IPS DF 19.7 (cell line): ENCODE measurements around the gene CACNA1A.

Experiments used
- DNase-seq: peaks from one replicate; pipeline ENCODE4 v3.0.0-alpha.2; 2013; ENCODE audit warnings: low read depth, low spot score

CACNA1A gene

GRCh38 chr19:13164343-13165161, 341.7 kb downstream of the CACNA1A start:
- no peak for DNase-seq

DNA sequence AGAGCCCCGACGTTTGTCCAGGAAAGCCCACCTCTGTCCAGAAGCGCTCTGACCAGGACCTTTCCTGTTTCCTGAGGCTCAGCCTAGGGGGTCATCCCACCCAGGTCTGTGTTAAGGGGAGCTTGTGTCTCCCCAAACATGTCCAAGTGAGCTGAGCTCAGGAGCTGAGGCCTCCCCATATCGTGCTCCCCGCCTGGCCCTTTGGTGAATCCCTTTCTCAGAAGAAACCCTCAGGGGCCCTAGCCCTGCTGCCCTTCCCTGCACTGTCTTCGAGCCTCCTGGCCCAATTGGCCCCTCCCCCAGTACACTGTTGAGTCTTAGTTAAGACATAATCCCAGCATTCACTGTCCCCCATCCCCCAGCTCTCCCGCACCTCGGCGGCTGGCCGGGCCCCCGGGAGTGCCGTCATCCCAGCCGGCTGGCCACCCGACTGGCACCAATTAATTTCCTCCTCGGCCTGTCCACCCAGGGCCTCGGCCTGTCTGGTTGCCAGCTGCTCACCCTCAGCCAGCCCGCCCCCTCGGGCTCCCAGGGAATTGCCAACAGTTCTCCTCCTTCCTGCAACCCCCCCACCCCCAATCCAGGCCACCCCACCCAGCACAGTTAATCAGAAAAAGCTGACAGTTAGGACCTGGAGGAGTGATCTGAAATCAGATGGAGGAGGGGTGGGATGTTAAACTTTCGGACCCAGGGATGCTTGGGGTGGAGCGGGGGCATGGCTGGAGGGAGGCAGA, 342.5 kb downstream of the CACNA1A start:
- DNase-seq: no peak

DNA sequence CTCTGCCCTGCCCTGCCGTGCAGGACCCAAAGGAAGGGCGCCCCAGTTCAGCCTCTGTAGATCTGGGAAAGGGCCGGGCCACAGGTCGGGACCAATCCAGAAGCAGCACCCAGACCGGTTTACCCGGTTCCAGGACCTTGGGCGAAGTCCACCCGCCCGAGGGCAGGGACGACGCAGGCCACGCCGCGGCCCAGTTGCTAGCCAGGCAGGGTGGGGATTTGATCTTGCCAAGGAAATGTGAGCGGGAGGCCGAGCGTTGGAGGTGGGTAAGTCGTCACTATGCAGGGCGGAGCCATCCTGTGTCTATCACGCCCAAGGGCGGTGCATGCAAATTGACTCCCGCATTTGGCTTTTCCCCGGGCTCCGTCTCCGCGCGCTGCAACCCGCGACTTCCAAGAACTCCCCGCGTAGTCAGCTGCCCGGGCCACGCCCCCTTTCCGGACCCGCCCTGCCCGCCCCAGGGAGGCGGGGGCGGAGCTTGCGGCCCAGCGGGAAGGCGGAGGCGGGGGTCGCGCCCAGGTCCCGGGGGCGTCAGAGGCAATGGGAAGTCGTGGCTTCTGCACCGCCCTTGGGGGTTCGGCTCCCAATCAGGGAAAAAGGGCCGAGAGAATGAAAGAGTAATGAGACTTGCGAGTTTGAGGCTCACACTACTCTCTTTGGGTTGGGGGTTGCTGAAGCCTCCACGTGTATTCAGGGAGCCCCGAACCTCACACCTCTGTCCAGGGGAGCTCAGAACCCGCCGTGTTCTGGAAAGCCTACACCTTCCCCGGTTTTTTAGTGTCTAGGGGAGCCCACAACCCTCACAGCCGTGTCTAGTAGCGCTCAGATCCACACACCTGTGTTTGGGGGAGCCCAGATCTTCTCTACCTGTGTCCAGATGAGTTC, 343.3 kb downstream of the CACNA1A start:
- DNase-seq: no peak

DNA sequence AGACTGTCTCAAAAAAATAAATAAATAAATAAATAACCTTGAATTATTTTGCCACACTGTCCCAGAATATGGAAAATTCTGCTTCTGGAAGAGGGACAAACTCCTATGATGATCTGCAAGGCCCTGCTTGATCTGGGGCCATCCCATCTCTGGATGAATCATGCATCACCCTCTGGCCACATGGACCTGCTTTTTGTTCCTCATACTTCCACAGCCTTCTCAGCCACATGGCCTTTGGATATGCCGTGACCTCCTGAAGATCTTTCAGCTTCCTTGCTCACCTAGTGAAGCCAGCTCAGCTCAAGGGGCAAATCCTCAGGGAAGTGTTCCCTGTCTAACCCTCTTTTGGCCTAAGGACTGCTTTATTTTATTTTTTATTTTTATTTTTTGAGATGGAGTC, 345.7 kb downstream of the CACNA1A start:
- no peak for DNase-seq

GRCh38 chr19:13159713-13160112, 346.6 kb downstream of the CACNA1A start:
- no peak for DNase-seq
